Endothelial cell of umbilical vein (primary cell): Measurements from ENCODE around the gene CPSF2.

Experiments used
- EZH2 ChIP-seq: IDR thresholded peaks from 2 replicates; pipeline ENCODE4 v1.6.1; 2012; ENCODE audit warnings: borderline replicate concordance, low read depth, mild to moderate bottlenecking, moderate library complexity, low read length, inconsistent platforms; ENCODE audit not compliant: severe bottlenecking
- POLR2A ChIP-seq: IDR thresholded peaks from 2 replicates; pipeline ENCODE4 v1.6.1; 2012; ENCODE audit warnings: low read depth, mild to moderate bottlenecking, control low read depth, low read length
- POLR2AphosphoS5 ChIP-seq: IDR thresholded peaks from 2 replicates; pipeline ENCODE4 v1.6.1; 2012; ENCODE audit warnings: low read depth, mild to moderate bottlenecking, control low read depth, low read length, moderate library complexity; ENCODE audit not compliant: insufficient read depth
- TF ChIP-seq, protein P1 (sequence below), 2 donors: IDR thresholded peaks; 1 replicate in 1 of 2; 2 replicates in 1 of 2; pipeline ENCODE4 v1.5.1; 2011; ENCODE audit warnings: low read length in 2 of 2, mild to moderate bottlenecking in 2 of 2, moderate library complexity in 2 of 2, control low read depth in 1 of 2, inconsistent platforms in 1 of 2, low read depth in 1 of 2; ENCODE audit not compliant: insufficient read depth in 1 of 2; ENCODE audit errors: extremely low read depth in 1 of 2

DNA sequence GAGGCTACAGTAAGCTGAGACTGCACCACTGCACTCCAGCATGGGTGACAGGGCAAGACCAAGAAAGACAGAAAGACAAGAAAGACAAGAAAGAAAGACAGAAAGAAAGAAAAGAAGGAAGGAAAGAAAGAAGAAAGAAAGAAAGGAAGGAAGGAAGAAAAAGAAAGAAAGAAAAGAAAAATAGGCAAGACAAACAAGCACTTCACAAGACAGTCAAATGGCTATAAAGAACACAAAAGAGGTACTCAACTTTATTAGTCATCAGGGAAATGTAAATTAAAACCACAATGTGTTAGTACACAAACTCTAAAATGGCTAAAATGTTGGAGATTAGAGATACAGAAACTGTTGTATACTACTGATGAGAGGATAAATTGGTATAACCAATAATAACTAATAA lies 22.0 kb upstream of the CPSF2 start:
- TF ChIP-seq, protein P1, sequence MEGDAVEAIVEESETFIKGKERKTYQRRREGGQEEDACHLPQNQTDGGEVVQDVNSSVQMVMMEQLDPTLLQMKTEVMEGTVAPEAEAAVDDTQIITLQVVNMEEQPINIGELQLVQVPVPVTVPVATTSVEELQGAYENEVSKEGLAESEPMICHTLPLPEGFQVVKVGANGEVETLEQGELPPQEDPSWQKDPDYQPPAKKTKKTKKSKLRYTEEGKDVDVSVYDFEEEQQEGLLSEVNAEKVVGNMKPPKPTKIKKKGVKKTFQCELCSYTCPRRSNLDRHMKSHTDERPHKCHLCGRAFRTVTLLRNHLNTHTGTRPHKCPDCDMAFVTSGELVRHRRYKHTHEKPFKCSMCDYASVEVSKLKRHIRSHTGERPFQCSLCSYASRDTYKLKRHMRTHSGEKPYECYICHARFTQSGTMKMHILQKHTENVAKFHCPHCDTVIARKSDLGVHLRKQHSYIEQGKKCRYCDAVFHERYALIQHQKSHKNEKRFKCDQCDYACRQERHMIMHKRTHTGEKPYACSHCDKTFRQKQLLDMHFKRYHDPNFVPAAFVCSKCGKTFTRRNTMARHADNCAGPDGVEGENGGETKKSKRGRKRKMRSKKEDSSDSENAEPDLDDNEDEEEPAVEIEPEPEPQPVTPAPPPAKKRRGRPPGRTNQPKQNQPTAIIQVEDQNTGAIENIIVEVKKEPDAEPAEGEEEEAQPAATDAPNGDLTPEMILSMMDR (IDR thresholded peaks at IDR 0.05; ENCODE audit: extremely low read depth in 1 of 2, insufficient read depth in 1 of 2, low read depth in 1 of 2, low read length in 2 of 2): no peak
- no peak for TF ChIP-seq POLR2A
- no peak for TF ChIP-seq EZH2
- no peak for TF ChIP-seq POLR2AphosphoS5
